ENCODE measurements around the gene RAET1G.

Gene RAET1G

DNA sequence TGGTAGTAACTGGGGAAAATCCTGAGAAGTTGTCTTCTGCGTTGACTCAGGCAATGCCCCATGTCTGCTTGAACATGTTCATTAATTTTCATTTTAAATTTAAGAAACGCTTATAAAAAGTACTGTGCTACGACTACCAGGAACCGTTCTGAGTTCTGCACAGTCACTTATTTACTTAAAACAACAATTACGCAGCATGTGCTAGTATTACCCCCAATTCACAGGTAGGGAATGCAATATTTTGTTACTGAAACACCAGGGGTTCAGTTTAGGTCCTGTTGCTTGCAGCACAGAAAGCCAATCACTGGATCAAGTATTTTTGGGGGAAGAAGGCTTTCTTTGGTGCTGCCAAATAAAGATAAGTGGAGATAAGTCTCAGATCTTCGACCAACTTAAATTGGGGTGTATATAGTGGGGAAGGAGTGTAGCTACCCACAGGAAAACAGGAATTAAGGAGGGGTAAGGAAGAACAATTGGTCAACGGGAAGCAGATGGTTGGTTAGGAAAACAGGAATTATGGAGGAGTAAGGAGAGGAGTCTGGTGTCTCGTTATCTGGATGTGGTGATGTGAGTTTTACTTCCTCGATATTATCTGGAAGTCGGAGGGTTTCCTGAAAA is 53.5 kb downstream of the RAET1G start:
- Histone ChIP-seq H3K27ac (no peak overlapping the region), H3K79me2 (ENCODE audit: insufficient read depth, low read depth) (no peaks in the 10 kb centered on the region), H3K4me1 (ENCODE audit: low read depth, poor library complexity, severe bottlenecking) (peaks cover 7% of the 10 kb centered on the region), H2AFZ (ENCODE audit: low read depth) (no peak overlapping the region), H3K4me2 (no peak overlapping the region), H3K4me3 (IDR thresholded peaks at IDR 0.05; ENCODE audit: insufficient read depth, low read depth, low read length) (no peak overlapping the region), H3K9ac (no peak overlapping the region), H3K27me3 (ENCODE audit: insufficient read depth, low read depth) (no peaks in the 10 kb centered on the region), H4K20me1 (ENCODE audit: insufficient read depth) (no peaks in the 10 kb centered on the region), H3K36me3 (ENCODE audit: insufficient read depth) (no peaks in the 10 kb centered on the region)
- TF ChIP-seq, protein P1, sequence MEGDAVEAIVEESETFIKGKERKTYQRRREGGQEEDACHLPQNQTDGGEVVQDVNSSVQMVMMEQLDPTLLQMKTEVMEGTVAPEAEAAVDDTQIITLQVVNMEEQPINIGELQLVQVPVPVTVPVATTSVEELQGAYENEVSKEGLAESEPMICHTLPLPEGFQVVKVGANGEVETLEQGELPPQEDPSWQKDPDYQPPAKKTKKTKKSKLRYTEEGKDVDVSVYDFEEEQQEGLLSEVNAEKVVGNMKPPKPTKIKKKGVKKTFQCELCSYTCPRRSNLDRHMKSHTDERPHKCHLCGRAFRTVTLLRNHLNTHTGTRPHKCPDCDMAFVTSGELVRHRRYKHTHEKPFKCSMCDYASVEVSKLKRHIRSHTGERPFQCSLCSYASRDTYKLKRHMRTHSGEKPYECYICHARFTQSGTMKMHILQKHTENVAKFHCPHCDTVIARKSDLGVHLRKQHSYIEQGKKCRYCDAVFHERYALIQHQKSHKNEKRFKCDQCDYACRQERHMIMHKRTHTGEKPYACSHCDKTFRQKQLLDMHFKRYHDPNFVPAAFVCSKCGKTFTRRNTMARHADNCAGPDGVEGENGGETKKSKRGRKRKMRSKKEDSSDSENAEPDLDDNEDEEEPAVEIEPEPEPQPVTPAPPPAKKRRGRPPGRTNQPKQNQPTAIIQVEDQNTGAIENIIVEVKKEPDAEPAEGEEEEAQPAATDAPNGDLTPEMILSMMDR (conservative IDR thresholded peaks at IDR 0.05; ENCODE audit: low read depth, low read length), result no peak

DNA sequence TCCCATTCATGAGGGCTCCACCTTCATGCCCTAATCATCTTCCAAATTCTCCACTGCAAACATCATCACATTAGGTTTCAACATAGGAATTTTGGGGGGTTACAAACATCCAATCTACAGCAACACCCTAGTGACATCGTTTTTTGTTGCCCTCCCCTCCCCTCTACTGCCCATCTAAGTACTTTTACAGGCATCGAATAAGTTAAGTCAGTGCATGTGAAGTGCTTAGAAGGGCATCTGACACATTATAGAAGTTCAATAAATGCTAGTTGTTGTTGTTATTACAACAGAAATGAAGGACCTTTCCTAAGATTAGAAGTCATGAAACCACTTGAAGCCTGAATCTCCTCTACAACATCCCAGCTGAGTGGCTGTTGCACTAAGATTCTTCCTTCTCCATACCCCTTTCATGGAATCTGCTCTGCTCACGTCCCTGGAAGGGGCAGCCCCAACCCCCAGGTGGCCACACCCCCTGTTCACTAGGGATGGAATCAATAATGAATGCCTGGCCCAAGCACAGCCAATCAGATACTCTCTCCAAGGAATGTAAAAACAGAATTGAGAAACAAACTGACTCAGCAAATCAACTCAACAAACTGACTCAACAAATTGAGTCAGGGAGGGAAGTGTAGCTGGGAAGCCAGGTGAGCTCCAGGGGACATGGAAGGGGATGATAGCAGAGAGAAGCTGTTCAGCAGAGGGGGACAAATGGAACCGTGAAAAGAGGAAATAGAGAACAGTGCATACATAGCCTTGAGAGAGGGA is 54.9 kb downstream of the RAET1G start:
- Histone ChIP-seq H3K27me3 (ENCODE audit: insufficient read depth, low read depth) (no peaks in the 10 kb centered on the region), H3K9ac (no peak overlapping the region), H3K79me2 (ENCODE audit: insufficient read depth, low read depth) (no peaks in the 10 kb centered on the region), H3K36me3 (ENCODE audit: insufficient read depth) (no peaks in the 10 kb centered on the region), H2AFZ (ENCODE audit: low read depth) (no peak overlapping the region), H3K4me1 (ENCODE audit: low read depth, poor library complexity, severe bottlenecking) (peaks cover 7% of the 10 kb centered on the region), H3K27ac (no peak overlapping the region), H4K20me1 (ENCODE audit: insufficient read depth) (no peaks in the 10 kb centered on the region), H3K4me3 (IDR thresholded peaks at IDR 0.05; ENCODE audit: insufficient read depth, low read depth, low read length) (no peak overlapping the region), H3K4me2 (no peak overlapping the region)
- TF ChIP-seq, protein P1 (conservative IDR thresholded peaks at IDR 0.05; ENCODE audit: low read depth, low read length), result no peak
